Right ventricle myocardium inferior (tissue), 1 donor: ENCODE data around the gene TRH. TPM values are rescaled to one million over a fixed set of nuclear protein-coding genes. Genes with fewer than 3 reads are reported as not detected.
A peak's percentile ranks its signal among the peaks of the same experiment; 100 is the strongest.

ENCODE experiments used
- ATAC-seq: fragments of 200-7000 bp; cut with Tn5 transposase; one replicate; pipeline ENCODE4 v1.9.1; 2020; ENCODE audit warnings: mild to moderate bottlenecking, moderate library complexity
- DNase-seq: peaks from one replicate; pipeline ENCODE4 v3.0.0; 2021; ENCODE audit errors: missing footprints
- intact Hi-C: fragments of 100-400 bp; cut with DNase I; formaldehyde crosslinking; loops from one replicate; pipeline ENCODE4 v1.11.0; 2022
- long read RNA-seq: library from polyadenylated mRNA; unstranded; transcript quantifications from one replicate; pipeline ENCODE4 v2.0.0, GENCODE V29; 2021
- total RNA-seq: library from RNA; stranded (reverse); fragmentation: NEBNext Ultra II Directional; extraction: Animal tissue kit (Norgen Biotek cat#: 25700); gene quantifications from one replicate; pipeline ENCODE4 v1.2.1, GENCODE V29; 2021
- donor health status: DM: no; HTN: yes; CAD: no; lungs with severe emphysema.

TRH gene, protein sequence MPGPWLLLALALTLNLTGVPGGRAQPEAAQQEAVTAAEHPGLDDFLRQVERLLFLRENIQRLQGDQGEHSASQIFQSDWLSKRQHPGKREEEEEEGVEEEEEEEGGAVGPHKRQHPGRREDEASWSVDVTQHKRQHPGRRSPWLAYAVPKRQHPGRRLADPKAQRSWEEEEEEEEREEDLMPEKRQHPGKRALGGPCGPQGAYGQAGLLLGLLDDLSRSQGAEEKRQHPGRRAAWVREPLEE
- not detected for total RNA-seq
- long read RNA-seq: 0 reads

DNA sequence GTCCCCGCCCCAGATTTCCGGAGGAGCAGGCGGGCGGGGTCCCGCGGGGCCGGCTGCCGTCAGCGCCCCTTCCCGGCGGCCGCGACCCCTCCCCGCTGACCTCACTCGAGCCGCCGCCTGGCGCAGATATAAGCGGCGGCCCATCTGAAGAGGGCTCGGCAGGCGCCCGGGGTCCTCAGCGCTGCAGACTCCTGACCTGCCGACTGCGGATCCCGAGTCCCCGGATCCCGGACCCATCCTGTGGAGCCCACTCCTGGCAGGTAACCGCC is at the start of gene TRH:
Gene TRH, plus strand, starts transcription at position 157 of the 269 bp plus-strand sequence. CDS start 1,097 bp downstream, outside the sequence.
- intact Hi-C loops: no loop called here
- ATAC-seq (no peak), DNase-seq (no peak)

DNA sequence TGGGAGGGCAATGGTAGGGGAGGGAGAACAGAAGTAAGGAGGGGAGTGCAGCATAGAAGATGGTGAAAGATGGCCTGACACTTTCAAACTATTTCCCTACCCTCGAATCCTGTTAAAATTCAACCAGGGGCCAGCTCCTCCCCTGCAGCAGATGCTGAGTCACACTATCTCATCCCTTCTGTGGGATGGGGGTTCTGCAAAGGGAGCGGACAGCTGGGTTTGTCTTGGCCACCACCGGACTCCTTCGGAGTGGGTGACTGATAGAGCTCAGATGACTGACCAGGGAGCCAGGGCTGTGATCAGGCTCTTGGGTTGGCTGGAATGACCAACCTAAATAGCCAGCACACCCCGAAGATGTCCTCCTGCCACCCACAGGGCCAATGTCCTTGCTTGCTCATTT is 47.4 kb upstream of the TRH start:
- intact Hi-C loops: no loop called here
- ATAC-seq (no peak), DNase-seq (no peak)

DNA sequence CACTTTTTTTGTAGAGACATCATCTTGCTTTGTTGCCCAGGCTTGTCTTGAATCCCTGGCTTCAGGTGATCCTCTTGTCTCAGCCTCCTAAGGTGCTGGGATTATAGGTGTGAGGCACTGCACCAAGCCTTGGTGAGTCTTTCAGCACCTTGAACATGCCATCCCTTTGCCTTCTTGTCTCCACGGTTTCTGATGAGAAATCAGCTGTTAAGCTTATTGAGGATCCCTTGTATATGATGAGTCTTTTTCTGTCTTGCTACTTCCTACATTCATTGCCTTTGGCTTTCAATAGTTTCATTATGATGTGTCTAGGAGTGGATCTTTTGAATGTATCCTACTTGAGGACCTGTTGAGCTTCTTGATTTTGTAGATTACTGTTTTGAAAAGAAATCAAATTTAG is 45.1 kb upstream of the TRH start:
- DNase-seq (no peak), ATAC-seq (no peak)
- intact Hi-C loops: no loop called here

DNA sequence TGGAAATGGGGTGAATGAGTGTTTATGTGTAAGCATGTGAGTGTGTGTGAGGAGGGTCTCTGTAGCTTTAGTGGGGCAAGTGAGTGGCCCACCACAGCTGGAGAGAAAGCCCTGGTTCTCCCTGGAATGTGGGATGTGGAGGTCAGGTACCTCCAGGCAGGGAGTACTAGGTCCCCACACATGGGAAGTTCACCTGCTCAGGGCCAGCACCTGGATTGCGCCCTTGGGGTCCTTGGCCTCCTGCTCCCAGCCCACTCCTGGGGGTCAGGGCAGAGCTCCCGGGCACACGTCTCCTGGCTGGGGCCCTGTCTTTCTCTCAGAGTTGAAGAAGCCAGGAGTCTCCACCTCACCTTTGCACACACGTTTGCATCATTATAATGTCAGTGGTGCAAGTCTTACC is 41.0 kb upstream of the TRH start:
- ATAC-seq: no peak
- intact Hi-C loops: loop anchor here (5.0 to 10.0 kb wide), 4 partner anchors 99 to 549 kb away; no protein-coding TSS in a partner anchor
- no peak for DNase-seq

DNA sequence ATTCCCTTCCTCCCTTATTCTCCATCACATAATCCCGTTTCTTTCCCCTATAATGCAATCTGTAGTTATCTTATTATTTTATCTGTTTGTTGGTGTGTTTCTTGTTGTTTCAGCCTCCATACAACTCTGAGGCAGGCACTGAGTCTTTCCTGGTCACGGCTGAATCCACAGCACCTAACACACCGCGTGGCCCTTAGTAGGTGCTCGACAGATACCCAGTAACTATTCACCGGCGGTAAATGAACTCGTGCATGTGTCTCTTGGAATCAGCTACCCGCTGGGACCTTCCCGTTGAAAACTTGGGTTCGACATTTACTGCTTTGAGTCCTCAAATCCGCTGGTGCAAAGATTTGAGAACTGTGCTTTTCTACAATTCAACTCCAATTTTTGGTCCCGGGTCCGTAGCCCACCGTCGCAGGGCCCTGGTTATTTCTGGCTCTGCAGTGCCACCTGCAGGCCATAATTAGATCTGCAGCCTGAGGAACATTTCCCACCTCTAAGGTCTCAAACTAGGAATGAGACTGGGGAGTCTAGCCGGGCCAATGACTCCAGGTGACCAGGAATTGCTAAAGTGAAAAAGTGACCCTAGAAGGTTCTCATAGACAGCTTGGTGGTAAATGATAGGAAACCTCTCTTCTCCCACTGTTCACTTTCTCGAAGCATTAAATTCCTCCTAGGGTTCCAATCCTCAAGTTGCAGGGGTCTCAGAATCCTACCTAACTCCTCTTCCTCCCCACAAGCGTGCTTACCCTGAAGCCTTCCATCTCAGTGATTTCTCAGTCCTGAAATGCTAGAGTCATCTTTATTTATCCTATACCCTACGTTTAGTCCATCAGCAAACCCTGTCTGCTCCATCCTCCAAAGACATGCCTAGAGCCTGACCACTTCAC is 40.0 kb upstream of the TRH start:
- ATAC-seq (no peak), DNase-seq (no peak)
- intact Hi-C loops: loop anchor here (2.0 to 10.0 kb wide), 5 partner anchors 100 to 550 kb away; no protein-coding TSS in a partner anchor

DNA sequence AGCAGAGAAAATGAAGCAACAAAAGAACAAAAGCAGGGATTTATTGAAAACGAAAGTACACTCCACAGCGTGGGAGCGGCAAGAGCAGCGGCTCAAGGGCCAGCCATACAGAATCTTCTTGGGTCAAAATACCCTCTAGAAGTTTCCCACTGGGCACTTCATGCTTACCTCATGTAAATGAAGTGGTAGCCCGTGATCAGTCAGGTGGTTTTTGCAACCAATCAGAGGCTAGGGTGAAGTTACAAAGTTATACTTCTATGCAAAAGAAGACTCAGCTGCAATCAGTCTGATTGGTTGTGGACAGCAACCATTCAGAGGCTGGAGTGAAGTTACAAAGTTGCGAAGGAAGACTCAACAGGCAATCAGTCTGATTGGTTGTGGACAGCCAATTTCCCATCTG is 37.8 kb upstream of the TRH start:
- intact Hi-C loops: loop anchor here (10.0 kb wide), 2 partner anchors 102 to 552 kb away; no protein-coding TSS in a partner anchor
- ATAC-seq: peak; percentile 32
- no peak for DNase-seq

DNA sequence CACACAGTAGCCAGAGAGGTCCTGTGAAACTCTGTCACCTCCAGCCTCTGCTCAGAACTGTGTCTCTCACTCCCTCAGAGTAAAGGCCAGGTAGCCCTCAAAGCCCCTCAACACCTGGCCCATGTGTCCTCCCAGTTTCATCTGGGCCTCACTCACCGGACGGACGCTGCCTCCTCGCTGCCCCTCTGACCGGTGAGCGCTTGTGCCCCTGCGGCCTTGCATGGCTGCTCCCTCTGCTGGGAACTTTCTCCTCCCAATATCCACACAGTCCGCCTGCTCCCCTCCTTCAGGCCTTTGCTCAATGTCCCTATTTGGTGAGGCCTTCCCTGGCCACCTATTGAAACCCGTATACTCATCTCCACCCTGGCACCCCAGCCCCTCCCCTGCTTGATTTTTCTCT is 36.8 kb upstream of the TRH start:
- no peak for ATAC-seq
- intact Hi-C loops: loop anchor here (10.0 kb wide), 2 partner anchors 103 to 553 kb away; no protein-coding TSS in a partner anchor

DNA sequence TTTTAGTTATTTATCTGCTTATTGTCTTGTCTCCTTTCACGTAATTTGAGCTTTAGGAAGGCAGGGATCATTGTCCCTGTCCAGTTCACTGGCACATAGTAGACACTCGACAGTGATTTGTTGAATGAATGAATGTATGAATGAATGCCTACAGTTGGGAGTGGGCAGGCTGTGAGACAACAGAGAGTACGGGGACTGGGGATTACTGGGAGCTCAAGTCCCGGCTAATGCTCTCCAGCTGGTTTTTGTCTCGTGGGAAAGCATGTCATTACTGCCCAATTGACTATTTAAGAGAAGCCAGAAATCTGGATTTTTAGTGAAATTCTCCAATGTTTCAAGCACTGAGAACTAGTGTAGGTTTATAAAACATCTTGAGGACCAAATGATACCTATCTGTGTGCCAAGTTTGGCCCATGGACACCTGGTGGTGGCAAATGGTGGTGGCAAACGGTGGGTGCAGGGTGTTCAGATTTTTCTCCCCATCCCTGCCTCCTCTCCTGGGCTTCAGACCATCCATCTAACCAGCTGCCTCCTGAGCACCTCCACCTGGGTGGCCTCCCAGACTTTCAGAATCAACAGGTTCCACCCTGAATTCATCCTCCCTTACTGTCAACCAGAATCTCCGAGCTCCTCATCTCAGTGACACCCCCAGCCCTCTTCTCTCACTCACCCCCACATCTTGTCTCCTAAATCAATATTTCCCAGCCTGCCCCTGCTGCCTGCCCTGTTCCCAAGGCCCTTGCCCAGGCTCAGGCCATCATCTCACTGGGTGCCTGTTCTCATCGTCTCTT is 36.2 kb upstream of the TRH start:
- no peak for ATAC-seq
- intact Hi-C loops: loop anchor here (10.0 kb wide), 2 partner anchors 104 to 554 kb away; no protein-coding TSS in a partner anchor
- no peak for DNase-seq

More for the DNA sequence above, 36.8 kb upstream of the TRH start:
- DNase-seq: no peak

DNA sequence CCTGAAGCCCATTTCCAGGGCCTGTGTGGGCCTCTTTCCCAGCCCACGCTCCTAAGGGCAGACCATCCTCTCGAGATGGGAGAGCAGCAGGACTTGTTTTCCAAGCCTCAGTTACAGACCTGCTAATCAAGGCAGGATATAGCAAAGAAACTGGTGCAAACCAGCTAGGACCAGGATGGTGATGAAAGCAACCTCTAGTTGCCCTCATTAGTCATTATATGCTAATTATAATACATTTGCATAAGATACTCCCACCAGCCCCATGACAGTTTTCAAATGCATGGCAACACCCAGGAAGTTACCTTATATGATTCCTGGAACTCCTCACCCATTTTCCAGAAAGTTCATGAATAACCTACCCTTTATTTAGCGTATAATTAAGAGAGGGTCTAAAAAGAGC is 34.4 kb upstream of the TRH start:
- intact Hi-C loops: loop anchor here (5.0 kb wide), 1 partner anchor 162 kb away; no protein-coding TSS in a partner anchor
- ATAC-seq: no peak
- DNase-seq: no peak

DNA sequence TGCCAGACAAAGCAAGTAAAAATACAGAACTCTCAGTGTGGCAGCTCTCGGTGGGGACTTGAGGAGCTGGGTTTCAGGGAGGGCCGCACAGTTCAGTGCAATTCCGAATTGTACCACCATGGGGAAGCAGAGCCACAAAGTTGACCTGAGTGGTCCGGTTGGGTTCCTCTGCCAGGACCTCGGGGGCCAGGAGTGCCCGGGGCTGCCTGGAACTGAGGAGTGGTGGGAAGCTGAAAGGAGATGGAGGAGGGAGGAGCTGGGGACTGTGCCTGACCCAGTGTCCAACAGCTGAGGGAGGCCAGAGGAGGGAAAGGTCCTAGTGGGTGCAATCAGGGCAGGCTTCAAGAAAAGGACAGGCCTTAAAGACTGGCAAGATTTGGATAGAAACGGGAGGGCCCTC is 32.2 kb upstream of the TRH start:
- DNase-seq: no peak

DNA sequence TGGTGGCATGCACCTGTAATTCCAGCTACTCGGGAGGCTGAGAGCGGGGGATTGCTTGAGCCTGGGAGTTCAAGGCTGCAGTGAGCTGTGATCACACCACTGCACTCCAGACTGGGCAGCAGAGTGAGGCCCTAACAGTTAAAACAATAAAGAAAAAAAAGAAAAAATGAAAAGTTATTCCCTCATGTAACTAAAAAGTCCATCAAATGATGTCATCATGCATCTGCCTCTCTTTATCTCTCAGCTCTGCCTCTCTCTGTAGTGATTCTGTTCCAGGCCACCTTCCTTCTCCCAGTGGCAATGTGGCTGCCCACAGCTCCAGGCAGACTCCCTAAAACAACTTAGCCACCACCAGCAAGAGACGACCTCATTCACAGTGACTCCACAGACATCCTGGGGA is 31.5 kb upstream of the TRH start:
- intact Hi-C loops: loop anchor here (5.0 kb wide), 1 partner anchor 159 kb away; no protein-coding TSS in a partner anchor
- DNase-seq: no peak
- ATAC-seq: no peak

More for the DNA sequence above, 32.2 kb upstream of the TRH start:
- intact Hi-C loops: loop anchor here (1.0 to 5.0 kb wide), 2 partner anchors 61 to 160 kb away; no protein-coding TSS in a partner anchor
- peak; percentile 87 for ATAC-seq

DNA sequence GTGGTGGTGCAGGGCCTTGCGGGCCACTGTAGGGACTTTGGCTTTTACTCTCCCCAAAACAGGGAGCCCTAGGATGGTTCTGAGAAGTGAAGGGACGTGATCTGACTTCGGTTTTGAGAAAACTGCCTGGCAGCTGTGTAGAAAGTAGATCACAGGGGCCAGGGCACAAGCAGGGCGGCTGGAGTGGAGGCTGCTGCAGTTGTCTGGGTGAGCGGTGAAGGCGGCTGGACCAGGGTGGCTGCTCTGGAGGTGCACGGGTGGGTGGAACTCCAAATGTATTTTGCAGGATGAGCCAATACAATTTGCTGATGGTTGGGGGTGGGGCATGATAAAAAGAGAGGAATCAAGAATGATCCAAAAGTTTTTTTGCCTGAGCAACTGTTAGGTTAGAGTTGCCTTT is 29.8 kb upstream of the TRH start:
- DNase-seq (no peak), ATAC-seq (no peak)
- intact Hi-C loops: loop anchor here (5.0 kb wide), 1 partner anchor 158 kb away; no protein-coding TSS in a partner anchor

DNA sequence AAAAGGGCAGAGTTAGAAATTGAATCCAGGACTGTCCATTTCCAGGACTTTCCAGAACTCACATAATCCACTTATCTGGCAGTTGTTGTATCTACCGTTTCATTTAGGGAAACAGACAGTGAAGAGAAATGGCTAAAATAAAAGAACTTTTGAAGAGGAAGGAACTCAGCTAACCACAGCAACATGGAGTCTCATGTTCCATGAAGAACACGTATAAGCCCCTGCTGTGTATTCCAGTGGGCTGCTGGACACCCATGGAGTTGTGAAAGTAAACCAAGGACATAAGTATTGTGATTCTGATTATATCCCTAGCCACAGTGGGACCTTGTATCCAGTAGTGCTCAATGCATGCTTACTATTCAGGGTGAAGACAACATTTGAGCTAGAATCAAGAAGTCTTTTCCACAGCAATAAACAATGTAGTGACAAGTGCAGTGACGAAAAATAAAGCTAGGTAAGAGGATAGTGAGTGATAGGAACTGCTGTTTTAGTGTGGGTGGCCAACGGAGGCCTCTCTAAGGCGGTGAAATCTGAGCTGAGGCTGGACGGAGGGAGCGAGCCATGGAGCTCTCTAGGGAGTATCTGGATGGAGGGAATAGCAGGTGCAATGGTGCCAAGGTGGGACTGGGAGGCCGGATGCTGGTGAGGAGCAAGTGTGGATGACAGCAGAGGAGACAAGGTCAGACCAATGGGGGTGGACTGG is 26.8 kb upstream of the TRH start:
- intact Hi-C loops: no loop called here
- ATAC-seq (no peak), DNase-seq (no peak)

DNA sequence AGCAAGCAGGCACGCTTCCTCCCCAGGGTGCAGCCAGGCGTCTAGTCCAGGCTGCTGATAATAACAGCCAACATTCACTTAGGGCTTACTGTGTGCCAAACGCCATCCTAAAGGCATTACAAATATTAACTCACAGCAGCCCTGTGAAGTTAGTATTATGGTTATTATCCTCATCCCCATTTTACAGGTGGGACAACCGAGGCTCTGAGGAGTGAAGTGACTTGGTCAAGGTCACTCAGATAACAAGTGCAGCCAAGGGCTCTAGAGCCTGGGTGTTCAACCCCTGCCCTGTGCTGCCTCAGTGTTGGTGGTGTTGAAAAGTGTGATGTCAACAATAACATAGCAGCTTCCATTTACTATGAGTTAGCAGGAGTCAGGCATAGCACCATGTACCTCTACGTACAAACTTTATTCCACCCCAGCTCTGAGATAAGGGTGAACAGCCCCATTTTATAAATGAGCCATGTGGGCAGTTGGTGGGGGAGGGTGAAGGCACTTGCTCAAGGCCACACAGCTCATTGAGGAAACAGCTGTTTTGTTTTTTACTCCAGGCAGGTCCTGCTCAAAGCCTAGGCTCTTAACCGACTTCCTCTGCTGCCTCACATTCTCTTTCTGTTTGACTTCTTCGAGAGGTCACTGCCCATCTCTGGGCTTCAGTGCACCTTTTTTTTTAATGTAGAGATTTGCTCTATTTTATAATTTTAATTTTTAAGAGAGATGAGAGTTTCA is 24.0 kb upstream of the TRH start:
- ATAC-seq (no peak), DNase-seq (no peak)
- intact Hi-C loops: no loop called here

DNA sequence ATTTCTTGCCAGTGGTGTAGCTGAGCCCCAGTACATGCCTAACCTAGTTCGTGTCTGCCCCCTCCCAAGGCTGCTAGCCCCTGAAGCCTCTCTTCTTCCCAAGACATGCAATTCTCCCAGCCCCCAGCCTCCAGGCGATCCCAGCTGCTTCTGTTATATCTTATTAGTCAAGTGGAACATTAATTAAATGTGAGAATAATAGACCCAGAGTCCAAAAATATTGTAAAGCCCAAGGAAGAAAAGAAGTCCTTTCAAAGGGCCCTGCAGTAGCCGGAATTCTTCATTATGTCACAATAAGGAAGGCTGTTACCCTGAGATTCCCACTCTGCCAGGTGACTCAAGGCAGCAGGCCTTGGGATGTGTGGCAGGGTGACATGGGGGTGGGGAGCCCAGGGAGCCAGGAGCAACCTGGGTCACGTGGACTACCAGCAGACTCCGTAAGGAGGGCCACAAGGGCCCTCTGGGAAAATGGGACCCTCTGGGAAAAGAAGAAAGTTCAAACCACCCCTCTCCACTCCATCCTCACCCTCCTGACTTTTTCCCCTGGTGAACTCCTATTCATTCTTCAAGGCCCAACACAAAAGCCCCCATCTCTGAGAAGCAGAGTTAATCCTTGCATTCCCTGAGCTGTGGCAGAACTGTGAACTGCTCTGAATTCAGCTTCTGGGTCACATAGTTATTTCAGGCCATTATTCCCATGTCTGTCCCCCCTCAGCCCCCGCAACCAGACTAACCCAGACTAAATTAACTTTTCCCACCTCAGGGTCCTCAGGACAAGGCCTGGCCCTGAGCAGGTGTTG is 21.8 kb upstream of the TRH start:
- DNase-seq (no peak), ATAC-seq (no peak)
- intact Hi-C loops: no loop called here

DNA sequence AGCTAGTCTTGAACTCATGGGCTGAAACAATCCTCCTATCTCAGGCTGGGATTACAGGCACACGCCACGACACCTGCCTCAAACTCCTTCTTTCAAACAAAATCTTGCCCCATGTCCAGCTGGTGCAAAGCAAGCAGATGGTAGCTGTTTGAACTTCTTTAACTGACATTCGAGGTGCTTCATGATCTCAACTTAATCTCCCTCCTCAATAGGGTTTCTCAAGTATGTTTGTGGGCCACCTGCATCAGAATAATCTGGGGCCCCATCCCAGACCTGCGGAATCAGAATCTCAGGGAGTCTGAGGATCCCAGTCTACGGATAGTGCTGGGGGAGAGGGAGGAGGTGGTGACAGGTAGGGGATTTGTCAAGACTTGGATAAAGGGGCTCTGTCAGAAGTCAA is 20.9 kb upstream of the TRH start:
- intact Hi-C loops: no loop called here
- DNase-seq: no peak
- ATAC-seq: no peak

DNA sequence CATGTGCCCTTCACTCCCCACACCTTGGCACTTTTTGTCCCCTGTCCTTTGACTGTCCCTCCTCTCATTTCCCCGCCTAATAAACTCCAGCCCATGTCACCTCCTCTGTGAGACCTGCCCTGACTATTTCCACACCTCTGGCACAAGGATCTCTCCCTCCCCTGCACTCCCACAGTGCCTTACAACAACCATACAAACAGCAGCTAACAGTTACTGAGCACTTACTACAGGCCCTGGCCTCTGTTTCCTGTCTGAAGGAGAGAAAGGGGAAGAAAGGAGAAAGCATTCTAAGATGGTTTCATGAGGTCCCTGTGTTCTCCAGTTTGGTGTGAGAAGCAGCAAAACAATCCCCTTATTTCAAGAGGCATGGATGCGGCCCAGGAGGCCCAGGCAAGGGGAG is 20.0 kb upstream of the TRH start:
- intact Hi-C loops: no loop called here
- no peak for DNase-seq
- ATAC-seq: no peak
